ENCODE results near the gene PLXNB1.

PLXNB1 gene

GRCh38 chr3:48367201-48367600 lies 62.7 kb downstream of the PLXNB1 start:
- DNase-seq: no peak

- no peak for DNase-seq
These were observed 65.0 kb downstream of the PLXNB1 start for GRCh38 chr3:48364840-48365239.

- no peak for DNase-seq
These were observed 68.0 kb downstream of the PLXNB1 start for GRCh38 chr3:48361928-48362327.

GRCh38 chr3:48356419-48356818 lies 73.5 kb downstream of the PLXNB1 start:
- DNase-seq: no peak

- no peak for DNase-seq
These were observed 75.9 kb downstream of the PLXNB1 start for GRCh38 chr3:48353987-48354386.

Measured in right kidney (tissue), 1 donor.